ENCODE data around the gene SND1. TPM values are rescaled to one million over a fixed set of nuclear protein-coding genes. Genes with fewer than 3 reads are reported as not detected.
A peak's percentile ranks its signal among the peaks of the same experiment; 100 is the strongest.

The SND1 gene
- total and polyA plus RNA-seq, 7 donors, result 29.2 to 72.8 (median 48.2) TPM

GRCh38 chr7:128081808-128082207 is 429.8 kb downstream of the SND1 start:
- DNase-seq, result peak in 1 of 2 donors; percentile 25
- WGBS, 3 donors, result 83 to 90% (median 88%) methylated on average over 8 of the region's 8 CpGs
- Histone ChIP-seq H3K9me3 (no peaks in the 10 kb centered on the region), H3K27me3 (ENCODE audit: insufficient read depth in 3 of 3, low read length in 2 of 3) (no peaks in the 10 kb centered on the region), H3K4me3 (no peak overlapping the region), H3K4me1 (no peaks in the 10 kb centered on the region), H3K27ac (no peak overlapping the region), H3K36me3 (ENCODE audit: insufficient read depth in 1 of 2, low read depth in 1 of 2) (peaks cover 0 to 39% of the 10 kb centered on the region in 2 donors)
- no peak for ATAC-seq
- intact Hi-C loops (cut with DNase I), result no loop called here
- TF ChIP-seq, protein P1, sequence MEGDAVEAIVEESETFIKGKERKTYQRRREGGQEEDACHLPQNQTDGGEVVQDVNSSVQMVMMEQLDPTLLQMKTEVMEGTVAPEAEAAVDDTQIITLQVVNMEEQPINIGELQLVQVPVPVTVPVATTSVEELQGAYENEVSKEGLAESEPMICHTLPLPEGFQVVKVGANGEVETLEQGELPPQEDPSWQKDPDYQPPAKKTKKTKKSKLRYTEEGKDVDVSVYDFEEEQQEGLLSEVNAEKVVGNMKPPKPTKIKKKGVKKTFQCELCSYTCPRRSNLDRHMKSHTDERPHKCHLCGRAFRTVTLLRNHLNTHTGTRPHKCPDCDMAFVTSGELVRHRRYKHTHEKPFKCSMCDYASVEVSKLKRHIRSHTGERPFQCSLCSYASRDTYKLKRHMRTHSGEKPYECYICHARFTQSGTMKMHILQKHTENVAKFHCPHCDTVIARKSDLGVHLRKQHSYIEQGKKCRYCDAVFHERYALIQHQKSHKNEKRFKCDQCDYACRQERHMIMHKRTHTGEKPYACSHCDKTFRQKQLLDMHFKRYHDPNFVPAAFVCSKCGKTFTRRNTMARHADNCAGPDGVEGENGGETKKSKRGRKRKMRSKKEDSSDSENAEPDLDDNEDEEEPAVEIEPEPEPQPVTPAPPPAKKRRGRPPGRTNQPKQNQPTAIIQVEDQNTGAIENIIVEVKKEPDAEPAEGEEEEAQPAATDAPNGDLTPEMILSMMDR (IDR thresholded peaks at IDR 0.05), result no peak

DNA sequence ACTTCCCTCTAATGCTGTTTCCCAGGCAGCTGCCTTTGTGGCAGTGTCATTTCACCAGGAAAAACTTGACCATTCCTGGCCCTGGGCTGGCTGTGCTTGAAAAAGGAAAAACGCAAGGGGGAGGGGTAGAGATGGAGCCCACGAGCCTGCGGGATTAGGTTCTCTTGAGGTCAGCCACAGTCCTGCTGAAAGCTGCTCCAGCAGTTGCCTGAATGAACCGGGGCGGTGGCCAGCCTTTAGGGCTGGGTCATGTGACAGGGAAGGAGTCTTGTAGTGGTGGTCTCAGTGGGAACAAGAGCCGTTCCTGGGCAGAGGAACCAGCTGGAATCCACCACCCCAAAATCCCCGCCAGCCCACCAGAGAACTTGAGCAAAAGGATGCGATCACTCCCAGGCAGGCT is 430.4 kb downstream of the SND1 start:
- DNase-seq, result no peak
- intact Hi-C loops (cut with DNase I), result no loop called here
- Histone ChIP-seq H3K27ac (no peak overlapping the region), H3K4me3 (no peak overlapping the region), H3K27me3 (ENCODE audit: insufficient read depth in 3 of 3, low read length in 2 of 3) (no peaks in the 10 kb centered on the region), H3K4me1 (no peaks in the 10 kb centered on the region), H3K9me3 (no peaks in the 10 kb centered on the region), H3K36me3 (ENCODE audit: insufficient read depth in 1 of 2, low read depth in 1 of 2) (peaks cover 0 to 45% of the 10 kb centered on the region in 2 donors)
- no peak for ATAC-seq
- TF ChIP-seq, protein P1 (IDR thresholded peaks at IDR 0.05), result no peak
- WGBS, 3 donors, result 77 to 85% (median 77%) methylated on average over 8 of the region's 8 CpGs

GRCh38 chr7:128084896-128085608 is 433.1 kb downstream of the SND1 start:
- DNase-seq, result no peak
- H3K27me3 ChIP-seq (ENCODE audit: insufficient read depth in 3 of 3, low read length in 2 of 3), result no peaks in the 10 kb centered on the region
- H3K36me3 ChIP-seq (ENCODE audit: insufficient read depth in 1 of 2, low read depth in 1 of 2), result peaks cover 0 to 61% of the 10 kb centered on the region in 2 donors
- intact Hi-C loops (cut with DNase I), result no loop called here
- H3K4me3 ChIP-seq, result no peak overlapping the region
- H3K27ac ChIP-seq, result no peak overlapping the region
- TF ChIP-seq, protein P1 (IDR thresholded peaks at IDR 0.05), result no peak
- ATAC-seq, result no peak
- no peaks in the 10 kb centered on the region for H3K9me3 ChIP-seq
- H3K4me1 ChIP-seq, result no peaks in the 10 kb centered on the region
- WGBS, 3 donors, result 77 to 81% (median 80%) methylated on average over 10 of the region's 10 CpGs

GRCh38 chr7:128090492-128090891 is 438.5 kb downstream of the SND1 start:
- Histone ChIP-seq H3K27ac (no peak overlapping the region), H3K36me3 (ENCODE audit: insufficient read depth in 1 of 2, low read depth in 1 of 2) (peaks cover 0 to 66% of the 10 kb centered on the region in 2 donors), H3K9me3 (no peaks in the 10 kb centered on the region), H3K4me3 (no peak overlapping the region), H3K4me1 (no peaks in the 10 kb centered on the region), H3K27me3 (ENCODE audit: insufficient read depth in 3 of 3, low read length in 2 of 3) (no peaks in the 10 kb centered on the region)
- 88 to 96% (median 88%) methylated on average over 10 of the region's 10 CpGs for WGBS, 3 donors
- intact Hi-C loops (cut with DNase I), result no loop called here
- DNase-seq (no peak), ATAC-seq (no peak)
- TF ChIP-seq, protein P1 (IDR thresholded peaks at IDR 0.05), result no peak

DNA sequence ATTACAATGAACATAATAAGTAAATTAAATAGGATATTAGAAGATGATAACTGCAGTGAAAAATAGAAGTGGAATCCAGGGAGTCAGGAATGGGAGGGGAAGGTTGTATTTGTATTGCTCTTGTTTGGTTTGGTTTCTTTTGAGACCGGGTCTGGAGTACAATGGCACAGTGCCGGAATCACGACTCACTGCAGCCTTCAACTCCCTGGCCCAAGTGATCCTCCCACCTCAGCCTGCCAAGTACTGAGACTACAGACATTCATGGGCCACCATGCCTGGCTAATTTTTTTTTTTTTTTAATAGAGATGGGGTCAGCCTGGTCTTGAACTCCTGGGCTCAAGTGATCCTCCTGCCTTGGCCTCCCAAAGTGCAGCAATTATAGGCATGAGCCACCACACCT is 439.1 kb downstream of the SND1 start:
- 76 to 84% (median 82%) methylated on average over 3 of the region's 3 CpGs for WGBS, 3 donors
- Histone ChIP-seq H3K27me3 (ENCODE audit: insufficient read depth in 3 of 3, low read length in 2 of 3) (no peaks in the 10 kb centered on the region), H3K9me3 (no peaks in the 10 kb centered on the region), H3K4me3 (no peak overlapping the region), H3K36me3 (ENCODE audit: insufficient read depth in 1 of 2, low read depth in 1 of 2) (peaks cover 0 to 60% of the 10 kb centered on the region in 2 donors), H3K4me1 (no peaks in the 10 kb centered on the region), H3K27ac (no peak overlapping the region)
- DNase-seq (no peak), ATAC-seq (no peak)
- intact Hi-C loops (cut with DNase I), result no loop called here
- TF ChIP-seq, protein P1 (IDR thresholded peaks at IDR 0.05), result no peak
